ENCODE data around the gene ENG. TPM values are rescaled to one million over a fixed set of nuclear protein-coding genes. Genes with fewer than 3 reads are reported as not detected.

The ENG gene
- total RNA-seq, 1 experiment from 2014 or later, result 0.76 TPM

GRCh38 chr9:127893392-127893791 lies 38.9 kb upstream of the ENG start:
- ChIA-PET CTCF (no interaction called here), RAD21 (ENCODE audit: low non-redundant PET in 1 of 2, low total read pairs in 2 of 2, uncharacterized antibody in 2 of 2, unreplicated experiment in 2 of 2) (no interaction called here), POLR2A (interaction anchor here (0.5 kb wide), 1 partner anchor 23 kb away, joined by 4 read pairs; the partner anchor contains the start of gene ST6GALNAC4)
- no peak overlapping the region for H3K4me2 ChIP-seq (ENCODE audit: low read length)
- H3K9ac ChIP-seq (ENCODE audit: low read length), result no peak overlapping the region
- peaks cover 24 to 56% of the 10 kb centered on the region in 2 experiments for H3K36me3 ChIP-seq (ENCODE audit: control insufficient read depth in 1 of 2, insufficient read depth in 2 of 2, low read length in 2 of 2)
- intact Hi-C loops (cut with micrococcal nuclease), result no loop called here
- TF ChIP-seq SRF (IDR thresholded peaks at IDR 0.05; ENCODE audit: low read depth) (no peak), CTCF (IDR thresholded peaks at IDR 0.05 in 2 of 3, conservative IDR thresholded peaks at IDR 0.05 in 1 of 3; ENCODE audit: borderline replicate concordance in 1 of 3, insufficient read depth in 1 of 3, low read depth in 2 of 3, low read length in 2 of 3) (no peak), EZH2 (IDR thresholded peaks at IDR 0.05) (no peak), SIN3A (IDR thresholded peaks at IDR 0.05; ENCODE audit: low read depth) (no peak), JUND (IDR thresholded peaks at IDR 0.05) (no peak), EGR1 (IDR thresholded peaks at IDR 0.05; ENCODE audit: low read depth) (no peak), ELF1 (IDR thresholded peaks at IDR 0.05; ENCODE audit: borderline replicate concordance, low read depth) (no peak), SP1 (IDR thresholded peaks at IDR 0.05; ENCODE audit: low read depth) (no peak), ATF3 (IDR thresholded peaks at IDR 0.05) (no peak), POLR2A (IDR thresholded peaks at IDR 0.05; ENCODE audit: borderline replicate concordance, extremely low read depth, insufficient read depth, insufficient read length) (no peak), RAD21 (IDR thresholded peaks at IDR 0.05; ENCODE audit: low read depth) (no peak), EZH2phosphoT487 (IDR thresholded peaks at IDR 0.05; ENCODE audit: borderline replicate concordance) (no peak), POLR2AphosphoS5 (IDR thresholded peaks at IDR 0.05; ENCODE audit: low read depth, low read length) (no peak), ZNF274 (IDR thresholded peaks at IDR 0.05; ENCODE audit: low read depth, low read length) (no peak), TCF7L2 (IDR thresholded peaks at IDR 0.05; ENCODE audit: borderline replicate concordance, extremely low read depth, insufficient read depth, insufficient read length) (no peak), FOSL1 (IDR thresholded peaks at IDR 0.05; ENCODE audit: low read depth) (no peak), CBX3 (IDR thresholded peaks at IDR 0.05; ENCODE audit: low read depth) (no peak), ZFX (IDR thresholded peaks at IDR 0.05) (no peak)
- TF ChIP-seq, protein P1, sequence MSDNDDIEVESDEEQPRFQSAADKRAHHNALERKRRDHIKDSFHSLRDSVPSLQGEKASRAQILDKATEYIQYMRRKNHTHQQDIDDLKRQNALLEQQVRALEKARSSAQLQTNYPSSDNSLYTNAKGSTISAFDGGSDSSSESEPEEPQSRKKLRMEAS (IDR thresholded peaks at IDR 0.05), result no peak
- TF ChIP-seq, protein P2, sequence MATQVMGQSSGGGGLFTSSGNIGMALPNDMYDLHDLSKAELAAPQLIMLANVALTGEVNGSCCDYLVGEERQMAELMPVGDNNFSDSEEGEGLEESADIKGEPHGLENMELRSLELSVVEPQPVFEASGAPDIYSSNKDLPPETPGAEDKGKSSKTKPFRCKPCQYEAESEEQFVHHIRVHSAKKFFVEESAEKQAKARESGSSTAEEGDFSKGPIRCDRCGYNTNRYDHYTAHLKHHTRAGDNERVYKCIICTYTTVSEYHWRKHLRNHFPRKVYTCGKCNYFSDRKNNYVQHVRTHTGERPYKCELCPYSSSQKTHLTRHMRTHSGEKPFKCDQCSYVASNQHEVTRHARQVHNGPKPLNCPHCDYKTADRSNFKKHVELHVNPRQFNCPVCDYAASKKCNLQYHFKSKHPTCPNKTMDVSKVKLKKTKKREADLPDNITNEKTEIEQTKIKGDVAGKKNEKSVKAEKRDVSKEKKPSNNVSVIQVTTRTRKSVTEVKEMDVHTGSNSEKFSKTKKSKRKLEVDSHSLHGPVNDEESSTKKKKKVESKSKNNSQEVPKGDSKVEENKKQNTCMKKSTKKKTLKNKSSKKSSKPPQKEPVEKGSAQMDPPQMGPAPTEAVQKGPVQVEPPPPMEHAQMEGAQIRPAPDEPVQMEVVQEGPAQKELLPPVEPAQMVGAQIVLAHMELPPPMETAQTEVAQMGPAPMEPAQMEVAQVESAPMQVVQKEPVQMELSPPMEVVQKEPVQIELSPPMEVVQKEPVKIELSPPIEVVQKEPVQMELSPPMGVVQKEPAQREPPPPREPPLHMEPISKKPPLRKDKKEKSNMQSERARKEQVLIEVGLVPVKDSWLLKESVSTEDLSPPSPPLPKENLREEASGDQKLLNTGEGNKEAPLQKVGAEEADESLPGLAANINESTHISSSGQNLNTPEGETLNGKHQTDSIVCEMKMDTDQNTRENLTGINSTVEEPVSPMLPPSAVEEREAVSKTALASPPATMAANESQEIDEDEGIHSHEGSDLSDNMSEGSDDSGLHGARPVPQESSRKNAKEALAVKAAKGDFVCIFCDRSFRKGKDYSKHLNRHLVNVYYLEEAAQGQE (IDR thresholded peaks at IDR 0.05; ENCODE audit: low read depth), result no peak
- no peaks in the 10 kb centered on the region for H3K27me3 ChIP-seq (ENCODE audit: insufficient read depth, low read length)
- peaks cover 0 to 15% of the 10 kb centered on the region in 2 experiments; a peak in 2 of 4 replicates for H3K9me3 ChIP-seq (ENCODE audit: control insufficient read depth in 1 of 2, insufficient read depth in 1 of 2, low read depth in 1 of 2, low read length in 2 of 2)
- no peak for DNase-seq (ENCODE audit: low read depth, low spot score)
- H4K20me1 ChIP-seq (ENCODE audit: insufficient read depth), result no peaks in the 10 kb centered on the region
- H3K27ac ChIP-seq (ENCODE audit: low read depth, low read length), result no peak overlapping the region
- H3K9me2 ChIP-seq (ENCODE audit: insufficient read depth), result no peaks in the 10 kb centered on the region
- no peaks in the 10 kb centered on the region; the same call in 1 of the 2 replicates for H3K79me2 ChIP-seq (ENCODE audit: insufficient read depth, low read length)
- no TSS peak for BruUV-seq (replicated peaks)
- peaks cover 10 to 16% of the 10 kb centered on the region in 2 experiments; a peak in 3 of 4 replicates for H3K4me1 ChIP-seq (ENCODE audit: control insufficient read depth in 1 of 2, insufficient read depth in 2 of 2, low read length in 2 of 2)
- no peak for ATAC-seq
- no peak overlapping the region for H3K4me3 ChIP-seq (replicated peaks in 1 of 2; ENCODE audit: low read depth in 1 of 2, low read length in 2 of 2)
- no peak overlapping the region for H2AFZ ChIP-seq (ENCODE audit: low read depth, low read length, poor library complexity, severe bottlenecking)
